CD1c-positive myeloid dendritic cell (primary cell): ENCODE data around the gene ZP2.

Source experiments
- DNase-seq: peaks from one replicate; pipeline ENCODE4 v3.0.0-alpha.2; 2016; ENCODE audit errors: extremely low spot score

The ZP2 gene

GRCh38 chr16:21150375-21151001 lies 60.9 kb downstream of the ZP2 start, which contains the start of gene DNAH3:
Gene DNAH3 (minus strand): TSS chr16:21150846. CDS start chr16:21150319, 527 bp downstream.
- DNase-seq, result peak; percentile 56
